Upper lobe of left lung (tissue), 4 donors: ENCODE data around the gene NOM1.

ENCODE experiments used
- CTCF ChIP-seq, 6 experiments: fragments of 450-650 bp in 4 of 6; fragments of 200-600 bp in 2 of 6; sonication (generic) in 2 of 6; IDR thresholded peaks; one replicate each; pipeline ENCODE4 v1.5.1; 2016 to 2019; ENCODE audit warnings: antibody characterized with exemption in 6 of 6
- EP300 ChIP-seq, 4 donors: sonication (generic); formaldehyde crosslinking; IDR thresholded peaks; one replicate each; pipeline ENCODE4 v1.5.1; 2017; ENCODE audit warnings: antibody characterized with exemption in 4 of 4, control low read depth in 2 of 4
- POLR2A ChIP-seq, 4 donors: fragments of 450-650 bp; IDR thresholded peaks; one replicate each; pipeline ENCODE4 v1.5.1; 2016 to 2017; ENCODE audit warnings: antibody characterized with exemption in 4 of 4, mild to moderate bottlenecking in 2 of 4
- POLR2AphosphoS5 ChIP-seq, 2 donors: sonication (generic); formaldehyde crosslinking; IDR thresholded peaks; one replicate each; pipeline ENCODE4 v1.5.1; 2017; ENCODE audit warnings: antibody characterized with exemption in 2 of 2

- TF ChIP-seq POLR2AphosphoS5 (IDR thresholded peaks at IDR 0.05), result no peak
- TF ChIP-seq CTCF (IDR thresholded peaks at IDR 0.05), result no peak
- no peak for TF ChIP-seq POLR2A (IDR thresholded peaks at IDR 0.05)
- no peak for TF ChIP-seq EP300 (IDR thresholded peaks at IDR 0.05)
These were observed 21.7 kb upstream of the NOM1 start for GRCh38 chr7:156927571-156928405.
